ENCODE results near the gene GMCL1. TPM values are rescaled to one million over a fixed set of nuclear protein-coding genes. Genes with fewer than 3 reads are reported as not detected.

Gene GMCL1
- total and polyA plus RNA-seq, 2 experiments from 2014 or later, result 9.6 to 14.5 TPM

DNA sequence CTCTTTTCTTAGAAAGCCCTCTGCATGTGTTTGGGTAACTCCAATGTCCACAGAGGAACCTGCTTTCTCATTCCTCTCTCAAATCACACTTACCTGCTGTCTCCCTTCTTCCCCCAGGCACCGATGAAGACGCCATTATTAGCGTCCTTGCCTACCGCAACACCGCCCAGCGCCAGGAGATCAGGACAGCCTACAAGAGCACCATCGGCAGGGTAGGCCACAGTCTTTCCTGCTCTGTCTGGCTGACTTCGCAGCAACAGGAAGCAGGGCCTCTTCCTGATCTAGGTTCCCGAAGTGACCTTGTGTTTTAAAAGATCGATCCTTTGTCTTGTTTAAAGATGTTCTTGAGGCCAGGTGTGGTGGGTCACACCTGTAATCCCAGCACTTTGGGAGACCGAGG lies 25.0 kb upstream of the GMCL1 start:
- Histone ChIP-seq H3K4me3 (no peak overlapping the region), H3K79me2 (ENCODE audit: insufficient read depth) (no peaks in the 10 kb centered on the region), H4K20me1 (ENCODE audit: insufficient read depth) (no peaks in the 10 kb centered on the region), H3K9ac (no peak overlapping the region), H3F3A (ENCODE audit: insufficient read depth) (peaks cover 2% of the 10 kb centered on the region; the same call in 1 of the 2 replicates), H3K9me2 (ENCODE audit: insufficient read depth) (no peaks in the 10 kb centered on the region), H3K27ac (no peak overlapping the region), H2AFZ (no peak overlapping the region), H3K4me2 (ENCODE audit: unreplicated experiment) (no peak overlapping the region), H3K36me3 (ENCODE audit: low read depth) (peaks cover 25% of the 10 kb centered on the region; the same call in 1 of the 2 replicates), H3K9me3 (ENCODE audit: low read depth) (no peaks in the 10 kb centered on the region), H3K27me3 (replicated peaks; ENCODE audit: insufficient read depth) (no peaks in the 10 kb centered on the region), H3K4me1 (ENCODE audit: insufficient read depth) (peaks cover 2% of the 10 kb centered on the region)
- TF ChIP-seq EZH2 (IDR thresholded peaks at IDR 0.05; ENCODE audit: insufficient read depth, poor library complexity, severe bottlenecking), result no peak
- no peak for TF ChIP-seq EZH2phosphoT487 (IDR thresholded peaks at IDR 0.05; ENCODE audit: insufficient read depth, low read depth)
- no peak for DNase-seq
- in situ Hi-C loops (cut with MboI), result no loop called here
- 92 to 97% methylated on average over 11 of the region's 11 CpGs for WGBS, 2 experiments (ENCODE audit: low coverage in 1 of 2, low lambda C conversion rate in 2 of 2, missing lambda C conversion rate in 2 of 2)

GRCh38 chr2:69805887-69806286 lies 23.6 kb upstream of the GMCL1 start:
- Histone ChIP-seq H3K9me2 (ENCODE audit: insufficient read depth) (no peaks in the 10 kb centered on the region), H2AFZ (no peak overlapping the region), H4K20me1 (ENCODE audit: insufficient read depth) (no peaks in the 10 kb centered on the region), H3K9me3 (ENCODE audit: low read depth) (no peaks in the 10 kb centered on the region), H3K79me2 (ENCODE audit: insufficient read depth) (no peaks in the 10 kb centered on the region), H3K36me3 (ENCODE audit: low read depth) (peaks cover 22% of the 10 kb centered on the region; the same call in 1 of the 2 replicates), H3K27me3 (replicated peaks; ENCODE audit: insufficient read depth) (no peaks in the 10 kb centered on the region), H3K4me3 (no peak overlapping the region), H3K9ac (no peak overlapping the region), H3K4me2 (ENCODE audit: unreplicated experiment) (no peak overlapping the region), H3F3A (ENCODE audit: insufficient read depth) (no peaks in the 10 kb centered on the region), H3K27ac (no peak overlapping the region), H3K4me1 (ENCODE audit: insufficient read depth) (no peaks in the 10 kb centered on the region)
- WGBS, 2 experiments (ENCODE audit: low coverage in 1 of 2, low lambda C conversion rate in 2 of 2, missing lambda C conversion rate in 2 of 2), result 27 to 30% methylated on average over 1 of the region's 1 CpG
- TF ChIP-seq EZH2 (IDR thresholded peaks at IDR 0.05; ENCODE audit: insufficient read depth, poor library complexity, severe bottlenecking) (no peak), EZH2phosphoT487 (IDR thresholded peaks at IDR 0.05; ENCODE audit: insufficient read depth, low read depth) (no peak)
- DNase-seq, result no peak
- in situ Hi-C loops (cut with MboI), result no loop called here

- Histone ChIP-seq H3K79me2 (ENCODE audit: insufficient read depth) (no peaks in the 10 kb centered on the region), H4K20me1 (ENCODE audit: insufficient read depth) (no peaks in the 10 kb centered on the region), H3K9me3 (ENCODE audit: low read depth) (no peaks in the 10 kb centered on the region), H2AFZ (no peak overlapping the region), H3K27me3 (replicated peaks; ENCODE audit: insufficient read depth) (no peaks in the 10 kb centered on the region), H3K9ac (no peak overlapping the region), H3K4me1 (ENCODE audit: insufficient read depth) (no peaks in the 10 kb centered on the region), H3K36me3 (ENCODE audit: low read depth) (peaks cover 30% of the 10 kb centered on the region; the same call in 1 of the 2 replicates), H3K4me2 (ENCODE audit: unreplicated experiment) (no peak overlapping the region), H3K9me2 (ENCODE audit: insufficient read depth) (no peaks in the 10 kb centered on the region), H3K4me3 (no peak overlapping the region), H3F3A (ENCODE audit: insufficient read depth) (no peaks in the 10 kb centered on the region), H3K27ac (no peak overlapping the region)
- in situ Hi-C loops (cut with MboI), result no loop called here
- TF ChIP-seq EZH2 (IDR thresholded peaks at IDR 0.05; ENCODE audit: insufficient read depth, poor library complexity, severe bottlenecking), result no peak
- DNase-seq, result no peak
- WGBS, 2 experiments (ENCODE audit: low coverage in 1 of 2, low lambda C conversion rate in 2 of 2, missing lambda C conversion rate in 2 of 2), result 83% methylated on average over 16 of the region's 16 CpGs
Observed at GRCh38 chr2:69807821-69808540, 21.5 kb upstream of the GMCL1 start.

DNA sequence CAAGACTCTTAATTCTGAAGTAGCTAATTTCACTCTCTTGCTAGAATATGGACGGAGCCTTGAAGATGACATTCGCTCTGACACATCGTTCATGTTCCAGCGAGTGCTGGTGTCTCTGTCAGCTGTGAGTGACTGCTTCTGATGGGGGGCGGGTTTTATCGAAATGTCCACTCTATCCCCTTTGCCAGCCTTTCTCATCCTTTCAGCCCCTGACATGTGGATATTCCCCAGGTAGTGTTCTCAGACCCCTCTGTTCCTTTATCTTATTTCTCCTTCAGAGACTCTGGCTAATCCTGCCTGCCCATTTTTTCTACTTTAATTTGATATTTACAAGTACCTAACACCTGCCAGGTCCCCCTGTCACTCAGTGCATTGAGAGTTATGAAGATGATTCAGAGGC lies 18.9 kb upstream of the GMCL1 start:
- Histone ChIP-seq H4K20me1 (ENCODE audit: insufficient read depth) (no peaks in the 10 kb centered on the region), H3K79me2 (ENCODE audit: insufficient read depth) (no peaks in the 10 kb centered on the region), H3K9me2 (ENCODE audit: insufficient read depth) (no peaks in the 10 kb centered on the region), H3K4me3 (no peak overlapping the region), H3K27me3 (replicated peaks; ENCODE audit: insufficient read depth) (no peaks in the 10 kb centered on the region), H2AFZ (no peak overlapping the region), H3K36me3 (ENCODE audit: low read depth) (peaks cover 30% of the 10 kb centered on the region; the same call in 1 of the 2 replicates), H3F3A (ENCODE audit: insufficient read depth) (no peaks in the 10 kb centered on the region), H3K9me3 (ENCODE audit: low read depth) (no peaks in the 10 kb centered on the region), H3K4me2 (ENCODE audit: unreplicated experiment) (no peak overlapping the region), H3K27ac (no peak overlapping the region), H3K9ac (no peak overlapping the region), H3K4me1 (ENCODE audit: insufficient read depth) (no peaks in the 10 kb centered on the region)
- no peak for DNase-seq
- TF ChIP-seq EZH2phosphoT487 (IDR thresholded peaks at IDR 0.05; ENCODE audit: insufficient read depth, low read depth) (no peak), EZH2 (IDR thresholded peaks at IDR 0.05; ENCODE audit: insufficient read depth, poor library complexity, severe bottlenecking) (no peak)
- 92 to 95% methylated on average over 6 of the region's 6 CpGs for WGBS, 2 experiments (ENCODE audit: low coverage in 1 of 2, low lambda C conversion rate in 2 of 2, missing lambda C conversion rate in 2 of 2)
- in situ Hi-C loops (cut with MboI), result no loop called here
